Natural killer cell (primary cell): Measurements from ENCODE around the gene INHBC. TPM values are rescaled to one million over a fixed set of nuclear protein-coding genes. Genes with fewer than 3 reads are reported as not detected.
A peak's percentile ranks its signal among the peaks of the same experiment; 100 is the strongest.

Experiments
- ATAC-seq, 3 donors: fragments of 150-1000 bp in 2 of 3; fragments of 200-7000 bp in 1 of 3; cut with Tn5 transposase; 1 replicate in 1 of 3; 2 replicates in 2 of 3; pipeline ENCODE4 v1.10.0; 2021; ENCODE audit warnings: mild to moderate bottlenecking in 2 of 3, moderate library complexity in 2 of 3
- DNase-seq, 2 donors: peaks; one replicate each; pipeline versions ENCODE4 v3.0.0 to v3.0.0-alpha.2; 2013 to 2021; ENCODE audit warnings: mixed read lengths in 1 of 2
- H3K27ac ChIP-seq: one replicate; pipeline ENCODE4 v1.5.1; 2013; ENCODE audit warnings: mild to moderate bottlenecking, low read length
- H3K27me3 ChIP-seq: one replicate; pipeline ENCODE4 v1.6.1; 2013; ENCODE audit warnings: low read length; ENCODE audit not compliant: control insufficient read depth, insufficient read depth
- H3K36me3 ChIP-seq: one replicate; pipeline ENCODE4 v1.6.1; 2013; ENCODE audit warnings: low read length; ENCODE audit not compliant: control insufficient read depth, insufficient read depth
- H3K4me1 ChIP-seq: one replicate; pipeline ENCODE4 v1.6.1; 2013; ENCODE audit warnings: low read length; ENCODE audit not compliant: control insufficient read depth, insufficient read depth
- H3K4me3 ChIP-seq: one replicate; pipeline ENCODE4 v1.5.1; 2013; ENCODE audit warnings: low read length
- H3K9me3 ChIP-seq: one replicate; pipeline ENCODE4 v1.6.1; 2013; ENCODE audit warnings: low read length; ENCODE audit not compliant: control insufficient read depth, insufficient read depth
- H3K27ac Mint-ChIP-seq, 2 donors: one replicate each; pipeline ENCODE4 v1.8.0; 2022; ENCODE audit warnings: mild to moderate bottlenecking in 2 of 2, mixed read lengths in 2 of 2, moderate library complexity in 1 of 2
- H3K27me3 Mint-ChIP-seq, 2 donors: one replicate each; pipeline ENCODE4 v1.8.0; 2022; ENCODE audit warnings: low read depth in 2 of 2, mixed read lengths in 2 of 2
- H3K36me3 Mint-ChIP-seq: one replicate; pipeline ENCODE4 v1.8.0; 2022; ENCODE audit warnings: mixed read lengths
- H3K4me1 Mint-ChIP-seq, 2 donors: one replicate each; pipeline ENCODE4 v1.8.0; 2022; ENCODE audit warnings: mixed read lengths in 2 of 2
- H3K4me3 Mint-ChIP-seq: one replicate; pipeline ENCODE4 v1.8.0; 2022; ENCODE audit warnings: mild to moderate bottlenecking, moderate library complexity, mixed read lengths
- H3K9me3 Mint-ChIP-seq, 2 donors: one replicate each; pipeline ENCODE4 v1.8.0; 2022; ENCODE audit warnings: mixed read lengths in 2 of 2
- WGBS: methylation state at CpG from one replicate; pipeline ENCODE4 v1.1.7; 2013; ENCODE audit warnings: missing lambda C conversion rate; ENCODE audit not compliant: insufficient coverage; 5-methylcytosine and 5-hydroxymethylcytosine counted together
- intact Hi-C: fragments of 100-400 bp; cut with micrococcal nuclease; formaldehyde crosslinking; loops from one replicate; pipeline ENCODE4 v1.14.2; 2022
- total RNA-seq, 4 donors: library from RNA; stranded (reverse); fragments of 120-200 nt in 1 of 4; gene quantifications; one replicate each; pipeline versions ENCODE4 v1.2.3 to v1.2.4, GENCODE V29; 2013 to 2022
- TF ChIP-seq, protein P1 (sequence below): fragments of 200-600 bp; IDR thresholded peaks from one replicate; pipeline ENCODE4 v1.8.0; 2022; ENCODE audit warnings: antibody characterized with exemption

Gene INHBC
- total RNA-seq, 3 donors from 2014 or later (not counting 1 experiment from before 2014, with no cell fraction given): 0.18 to 0.35 (median 0.31) TPM

DNA sequence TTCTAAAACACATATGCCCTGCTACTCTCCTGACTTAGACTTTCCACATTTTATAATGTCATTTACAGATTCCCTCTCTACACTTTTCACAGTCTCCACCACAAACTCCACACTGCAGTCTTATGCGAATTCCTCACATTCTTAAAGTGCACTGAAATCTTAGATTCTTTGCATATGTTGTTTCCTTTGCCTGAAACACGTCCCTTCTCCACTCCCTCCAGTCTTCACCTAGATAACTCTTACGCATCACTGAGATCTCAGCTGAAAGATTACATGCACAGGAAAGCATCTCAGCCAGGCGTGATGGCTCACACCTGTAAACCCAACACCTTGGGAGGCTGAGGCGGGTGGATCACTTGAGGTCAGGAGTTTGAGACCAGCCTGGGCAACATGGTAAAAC is 48.9 kb downstream of the INHBC start:
- H3K4me1 ChIP-seq: peaks cover 42% of the 10 kb centered on the region
- WGBS: 71% methylated on average over 5 of the region's 5 CpGs
- Mint-ChIP-seq H3K4me3 (no peak overlapping the region), H3K27me3 (no peaks in the 10 kb centered on the region), H3K9me3 (no peaks in the 10 kb centered on the region), H3K4me1 (peaks cover 44 to 53% of the 10 kb centered on the region in 2 donors), H3K36me3 (no peaks in the 10 kb centered on the region), H3K27ac (peak overlapping the region; percentile 22 to 33)
- ATAC-seq (no peak), DNase-seq (no peak)
- no peaks in the 10 kb centered on the region for H3K27me3 ChIP-seq
- H3K9me3 ChIP-seq: no peaks in the 10 kb centered on the region
- intact Hi-C loops: no loop called here
- H3K27ac ChIP-seq: no peak overlapping the region
- H3K4me3 ChIP-seq: no peak overlapping the region
- no peaks in the 10 kb centered on the region for H3K36me3 ChIP-seq
- TF ChIP-seq, protein P1, sequence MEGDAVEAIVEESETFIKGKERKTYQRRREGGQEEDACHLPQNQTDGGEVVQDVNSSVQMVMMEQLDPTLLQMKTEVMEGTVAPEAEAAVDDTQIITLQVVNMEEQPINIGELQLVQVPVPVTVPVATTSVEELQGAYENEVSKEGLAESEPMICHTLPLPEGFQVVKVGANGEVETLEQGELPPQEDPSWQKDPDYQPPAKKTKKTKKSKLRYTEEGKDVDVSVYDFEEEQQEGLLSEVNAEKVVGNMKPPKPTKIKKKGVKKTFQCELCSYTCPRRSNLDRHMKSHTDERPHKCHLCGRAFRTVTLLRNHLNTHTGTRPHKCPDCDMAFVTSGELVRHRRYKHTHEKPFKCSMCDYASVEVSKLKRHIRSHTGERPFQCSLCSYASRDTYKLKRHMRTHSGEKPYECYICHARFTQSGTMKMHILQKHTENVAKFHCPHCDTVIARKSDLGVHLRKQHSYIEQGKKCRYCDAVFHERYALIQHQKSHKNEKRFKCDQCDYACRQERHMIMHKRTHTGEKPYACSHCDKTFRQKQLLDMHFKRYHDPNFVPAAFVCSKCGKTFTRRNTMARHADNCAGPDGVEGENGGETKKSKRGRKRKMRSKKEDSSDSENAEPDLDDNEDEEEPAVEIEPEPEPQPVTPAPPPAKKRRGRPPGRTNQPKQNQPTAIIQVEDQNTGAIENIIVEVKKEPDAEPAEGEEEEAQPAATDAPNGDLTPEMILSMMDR: no peak

DNA sequence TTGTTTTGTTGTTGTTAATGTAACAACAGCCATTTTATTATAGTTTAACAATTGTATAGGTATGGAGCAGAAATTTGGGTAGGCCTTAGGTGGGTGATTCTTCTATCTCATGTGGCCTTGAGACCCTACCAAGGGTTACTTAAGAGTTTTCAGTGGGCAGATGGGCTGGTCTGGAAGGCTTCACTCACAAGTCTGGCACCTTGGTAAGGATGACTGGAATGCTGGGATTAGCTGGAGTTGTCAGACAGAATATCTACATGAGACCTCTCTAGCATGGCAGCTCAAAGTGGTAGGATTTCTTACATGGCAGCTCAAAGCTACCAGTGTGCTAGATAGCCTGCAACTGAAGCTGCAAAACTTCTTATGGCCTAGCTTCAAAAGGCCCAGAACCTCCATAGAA is 51.1 kb downstream of the INHBC start:
- intact Hi-C loops: loop anchor here (2.0 kb wide), 1 partner anchor 37 kb away; the partner anchor contains the start of gene MBD6
- Mint-ChIP-seq H3K4me3 (no peak overlapping the region), H3K36me3 (peaks cover under 1% of the 10 kb centered on the region), H3K27ac (no peak overlapping the region), H3K4me1 (peaks cover 36 to 42% of the 10 kb centered on the region in 2 donors), H3K9me3 (no peaks in the 10 kb centered on the region), H3K27me3 (no peaks in the 10 kb centered on the region)
- DNase-seq (no peak), ATAC-seq (no peak)
- Histone ChIP-seq H3K9me3 (no peaks in the 10 kb centered on the region), H3K36me3 (peaks cover 16% of the 10 kb centered on the region), H3K4me1 (peaks cover 30% of the 10 kb centered on the region), H3K27ac (no peak overlapping the region), H3K27me3 (no peaks in the 10 kb centered on the region), H3K4me3 (no peak overlapping the region)
- TF ChIP-seq, protein P1: no peak

DNA sequence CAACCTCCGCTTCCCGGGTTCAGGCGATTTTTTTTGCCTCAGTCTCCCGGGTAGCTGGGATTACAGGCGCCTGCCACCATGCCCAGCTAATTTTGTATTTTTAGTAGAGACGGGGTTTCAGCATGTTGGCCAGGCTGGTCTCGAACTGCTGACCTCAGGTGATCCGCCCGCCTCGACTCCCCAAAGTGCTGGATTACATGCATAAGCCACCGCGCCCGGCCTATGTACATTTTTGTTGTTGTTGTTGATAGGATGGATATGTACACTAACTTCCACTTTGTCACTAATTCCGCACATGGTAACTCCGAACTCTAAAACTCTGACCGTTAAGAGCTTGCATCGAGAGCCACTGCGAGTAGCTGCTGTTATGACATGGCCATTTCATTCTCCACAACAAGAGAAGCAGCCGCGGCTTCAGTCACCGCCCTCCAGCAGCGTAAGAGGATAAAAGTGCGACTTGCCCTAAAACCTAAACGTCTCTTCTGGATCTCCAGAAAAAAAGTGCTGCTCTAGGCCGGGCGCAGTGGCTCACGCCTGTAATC is 52.5 kb downstream of the INHBC start:
- Histone ChIP-seq H3K36me3 (peaks cover 26% of the 10 kb centered on the region), H3K4me1 (peaks cover 20% of the 10 kb centered on the region), H3K9me3 (no peaks in the 10 kb centered on the region), H3K27ac (no peak overlapping the region), H3K4me3 (no peak overlapping the region), H3K27me3 (no peaks in the 10 kb centered on the region)
- TF ChIP-seq, protein P1: no peak
- peaks cover 23 to 34% of the 10 kb centered on the region in 2 donors for H3K4me1 Mint-ChIP-seq
- whole genome bisulfite sequencing: 94% methylated on average over 26 of the region's 27 CpGs
- ATAC-seq: no peak
- peak overlapping the region; percentile 88 to 92 for H3K27ac Mint-ChIP-seq
- H3K27me3 Mint-ChIP-seq: no peaks in the 10 kb centered on the region
- peaks cover 11% of the 10 kb centered on the region for H3K36me3 Mint-ChIP-seq
- DNase-seq: no peak
- intact Hi-C loops: loop anchor here (1.0 to 2.0 kb wide), 2 partner anchors 8 to 36 kb away; partner anchors contain the start of genes ARHGAP9 and MBD6
- H3K9me3 Mint-ChIP-seq: no peaks in the 10 kb centered on the region
- peak overlapping the region; percentile 92 for H3K4me3 Mint-ChIP-seq
